Endodermal cell (in vitro differentiated cells): ENCODE results near the gene RAB13. TPM values are rescaled to one million over a fixed set of nuclear protein-coding genes. Genes with fewer than 3 reads are reported as not detected.

Experiments used
- DNase-seq: peaks from one replicate; pipeline ENCODE4 v3.0.0-alpha.2; 2017
- H3K27ac ChIP-seq: 2 replicates; pipeline ENCODE4 v1.5.1; 2013; ENCODE audit warnings: mild to moderate bottlenecking, low read depth, low read length, moderate library complexity
- H3K27me3 ChIP-seq: 2 replicates; pipeline ENCODE4 v1.6.1; 2013; ENCODE audit warnings: mild to moderate bottlenecking, low read length, moderate library complexity; ENCODE audit not compliant: insufficient read depth, control insufficient read depth, poor library complexity, severe bottlenecking
- H3K36me3 ChIP-seq: 2 replicates; pipeline ENCODE4 v1.7.0; 2013; ENCODE audit warnings: mild to moderate bottlenecking, low read length, moderate library complexity; ENCODE audit not compliant: control insufficient read depth, insufficient read depth
- H3K4me1 ChIP-seq: one replicate; pipeline ENCODE4 v1.7.0; 2013; ENCODE audit warnings: low read length; ENCODE audit not compliant: control insufficient read depth, insufficient read depth
- H3K4me3 ChIP-seq: 2 replicates; pipeline ENCODE4 v1.5.1; 2013; ENCODE audit warnings: mild to moderate bottlenecking, low read length, moderate library complexity
- H3K9ac ChIP-seq: 2 replicates; pipeline ENCODE4 v1.6.1; 2013; ENCODE audit warnings: mild to moderate bottlenecking, low read length, moderate library complexity; ENCODE audit not compliant: poor library complexity, severe bottlenecking; ENCODE audit errors: extremely low read depth
- H3K9me3 ChIP-seq: 2 replicates; pipeline ENCODE4 v1.6.1; 2013; ENCODE audit warnings: mild to moderate bottlenecking, low read length, moderate library complexity; ENCODE audit not compliant: control insufficient read depth
- H3K27ac Mint-ChIP-seq: 2 replicates; pipeline ENCODE4 v1.8.0; 2020; ENCODE audit warnings: mixed read lengths
- H3K27me3 Mint-ChIP-seq: 2 replicates; pipeline ENCODE4 v1.8.0; 2021; ENCODE audit warnings: mild to moderate bottlenecking, mixed read lengths; ENCODE audit not compliant: insufficient read depth
- H3K36me3 Mint-ChIP-seq: 2 replicates; pipeline ENCODE4 v1.8.0; 2020; ENCODE audit warnings: low read depth, mixed read lengths
- H3K4me1 Mint-ChIP-seq: 2 replicates; pipeline ENCODE4 v1.8.0; 2020; ENCODE audit warnings: mixed read lengths
- H3K4me3 Mint-ChIP-seq: 2 replicates; pipeline ENCODE4 v1.8.0; 2020; ENCODE audit warnings: mild to moderate bottlenecking, moderate library complexity, mixed read lengths
- H3K9me3 Mint-ChIP-seq: 2 replicates; pipeline ENCODE4 v1.8.0; 2020; ENCODE audit warnings: mild to moderate bottlenecking, mixed read lengths
- WGBS, 2 experiments: methylation state at CpG; one replicate each; pipeline versions ENCODE4 v1.1.5 to v1.1.7; 2013; ENCODE audit warnings: missing lambda C conversion rate in 2 of 2, mixed read lengths in 1 of 2; ENCODE audit not compliant: insufficient coverage in 1 of 2, insufficient read length in 1 of 2; 5-methylcytosine and 5-hydroxymethylcytosine counted together
- total RNA-seq, 2 donors: library from RNA; stranded (reverse); fragmentation: NEBNext Ultra II Directional in 1 of 2; extraction: Animal tissue kit (Norgen Biotek cat#: 25700) in 1 of 2; gene quantifications; 2 replicates in 1 of 2; 3 replicates in 1 of 2; pipeline ENCODE4 v1.2.1, GENCODE V29; 2021
- TF ChIP-seq, protein P1 (sequence below): fragments of 200-600 bp; sonication (generic); conservative IDR thresholded peaks from 2 replicates; pipeline ENCODE4 v1.5.0; 2021; ENCODE audit warnings: antibody characterized with exemption, mild to moderate bottlenecking

The RAB13 gene
- total RNA-seq, 2 donors from 2014 or later = 80.3 to 97.1 TPM

DNA sequence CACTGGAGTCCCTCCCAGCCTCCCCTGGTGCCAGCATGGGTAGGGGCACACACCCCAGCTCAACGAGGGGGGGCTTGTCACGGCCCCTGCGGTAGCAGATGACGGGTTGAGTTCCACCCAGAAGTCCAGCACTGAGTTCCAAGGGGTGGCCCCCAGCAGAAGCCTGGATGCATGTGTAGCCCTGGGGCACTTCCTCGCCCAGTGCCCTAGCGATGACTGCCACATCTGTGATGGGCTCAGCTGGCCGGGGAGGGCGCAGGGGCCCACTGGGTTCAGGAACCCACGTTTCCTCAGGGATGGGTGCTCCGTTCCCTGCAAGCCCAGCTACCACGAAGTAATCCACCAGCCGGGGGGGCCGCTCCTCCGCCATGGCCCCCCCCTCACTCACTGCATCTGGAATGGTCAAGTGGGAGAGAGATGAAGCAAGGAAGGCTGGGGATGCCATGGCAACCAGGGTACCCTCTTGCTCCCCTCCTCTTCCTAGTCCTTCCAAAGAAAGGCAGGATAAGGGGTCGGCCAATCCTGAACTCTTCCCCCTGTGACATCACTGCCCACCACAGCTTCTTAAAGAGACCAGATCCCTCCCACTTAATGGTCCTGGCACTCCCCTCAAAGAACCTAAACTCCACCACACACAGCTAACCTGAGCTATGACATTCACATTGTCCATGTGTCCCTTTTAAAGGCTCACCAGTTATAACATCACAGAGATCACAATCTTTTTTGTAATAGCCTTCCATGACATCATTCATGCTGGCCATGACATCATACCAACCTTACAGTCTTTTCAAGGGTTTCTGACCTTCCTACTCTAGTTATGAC, 41.9 kb downstream of the RAB13 start:
- Mint-ChIP-seq H3K27ac (no peak overlapping the region), H3K9me3 (no peaks in the 10 kb centered on the region), H3K4me1 (peaks cover 4% of the 10 kb centered on the region), H3K36me3 (peaks cover 40% of the 10 kb centered on the region), H3K4me3 (peak overlapping the region; percentile 78), H3K27me3 (no peaks in the 10 kb centered on the region)
- peak overlapping the region; percentile 92 for H3K4me3 ChIP-seq
- H3K27ac ChIP-seq = no peak overlapping the region
- WGBS, 2 experiments = 94% methylated on average over 8 to 15 of the region's 15 CpGs
- no peaks in the 10 kb centered on the region for H3K27me3 ChIP-seq
- H3K36me3 ChIP-seq = peaks cover 36% of the 10 kb centered on the region
- no peak for DNase-seq
- H3K4me1 ChIP-seq = no peaks in the 10 kb centered on the region
- TF ChIP-seq, protein P1, sequence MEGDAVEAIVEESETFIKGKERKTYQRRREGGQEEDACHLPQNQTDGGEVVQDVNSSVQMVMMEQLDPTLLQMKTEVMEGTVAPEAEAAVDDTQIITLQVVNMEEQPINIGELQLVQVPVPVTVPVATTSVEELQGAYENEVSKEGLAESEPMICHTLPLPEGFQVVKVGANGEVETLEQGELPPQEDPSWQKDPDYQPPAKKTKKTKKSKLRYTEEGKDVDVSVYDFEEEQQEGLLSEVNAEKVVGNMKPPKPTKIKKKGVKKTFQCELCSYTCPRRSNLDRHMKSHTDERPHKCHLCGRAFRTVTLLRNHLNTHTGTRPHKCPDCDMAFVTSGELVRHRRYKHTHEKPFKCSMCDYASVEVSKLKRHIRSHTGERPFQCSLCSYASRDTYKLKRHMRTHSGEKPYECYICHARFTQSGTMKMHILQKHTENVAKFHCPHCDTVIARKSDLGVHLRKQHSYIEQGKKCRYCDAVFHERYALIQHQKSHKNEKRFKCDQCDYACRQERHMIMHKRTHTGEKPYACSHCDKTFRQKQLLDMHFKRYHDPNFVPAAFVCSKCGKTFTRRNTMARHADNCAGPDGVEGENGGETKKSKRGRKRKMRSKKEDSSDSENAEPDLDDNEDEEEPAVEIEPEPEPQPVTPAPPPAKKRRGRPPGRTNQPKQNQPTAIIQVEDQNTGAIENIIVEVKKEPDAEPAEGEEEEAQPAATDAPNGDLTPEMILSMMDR = no peak
- no peak overlapping the region for H3K9ac ChIP-seq
- no peaks in the 10 kb centered on the region for H3K9me3 ChIP-seq

DNA sequence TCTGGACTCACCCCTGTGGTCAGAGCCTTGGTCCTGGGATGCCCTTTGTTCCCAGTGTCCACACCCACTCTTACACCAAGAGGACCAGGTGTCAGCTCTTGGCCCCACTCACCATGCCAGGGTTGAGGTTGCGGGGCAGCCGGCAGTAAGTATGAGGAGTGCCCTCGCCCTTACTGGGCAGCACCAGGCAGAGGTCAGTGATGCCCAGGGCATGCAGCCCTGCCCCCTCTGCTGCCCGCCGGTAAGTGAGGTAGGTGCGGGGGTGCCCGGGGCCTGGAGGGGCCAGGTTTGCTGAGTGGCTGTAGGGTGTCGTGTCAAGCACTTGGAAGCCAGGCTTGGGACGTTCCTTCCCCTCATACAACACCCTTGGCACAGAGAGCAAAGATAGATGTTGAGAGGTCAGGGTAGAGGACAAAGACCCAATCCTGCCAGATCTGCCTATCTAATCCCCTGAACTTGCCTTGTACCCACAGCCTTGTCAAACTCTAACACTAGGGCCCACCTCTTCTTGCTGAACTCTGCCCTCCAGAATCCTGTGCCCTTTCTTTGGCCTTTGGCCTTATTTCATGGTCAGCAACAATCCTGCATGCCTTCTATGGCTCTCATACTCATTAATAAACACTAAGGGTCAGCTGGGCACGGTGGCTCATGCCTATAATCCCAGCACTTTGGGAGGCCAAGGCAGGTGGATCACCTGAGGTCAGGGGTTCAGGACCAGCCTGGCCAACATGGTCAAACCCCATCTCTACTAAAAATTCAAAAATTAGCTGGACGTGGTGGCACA, 43.2 kb downstream of the RAB13 start:
- peaks cover 41% of the 10 kb centered on the region for H3K36me3 Mint-ChIP-seq
- H3K4me3 Mint-ChIP-seq = no peak overlapping the region
- no peak overlapping the region for H3K27ac Mint-ChIP-seq

More for the DNA sequence above, 43.2 kb downstream of the RAB13 start:
- Histone ChIP-seq H3K36me3 (peaks cover 30% of the 10 kb centered on the region), H3K9ac (no peak overlapping the region), H3K4me1 (no peaks in the 10 kb centered on the region), H3K4me3 (no peak overlapping the region), H3K27ac (no peak overlapping the region), H3K27me3 (no peaks in the 10 kb centered on the region), H3K9me3 (no peaks in the 10 kb centered on the region)
- H3K27me3 Mint-ChIP-seq = no peaks in the 10 kb centered on the region
- no peak for DNase-seq
- 94 to 97% methylated on average over 6 to 11 of the region's 11 CpGs for WGBS, 2 experiments
- no peaks in the 10 kb centered on the region for H3K9me3 Mint-ChIP-seq
- peaks cover 4% of the 10 kb centered on the region for H3K4me1 Mint-ChIP-seq
- TF ChIP-seq, protein P1 = no peak
